ENCODE data around the gene TAF1C. TPM values are rescaled to one million over a fixed set of nuclear protein-coding genes. Genes with fewer than 3 reads are reported as not detected.

TAF1C gene
- total RNA-seq, 3 donors from 2014 or later: 35.0 to 49.7 (median 42.2) TPM

DNA sequence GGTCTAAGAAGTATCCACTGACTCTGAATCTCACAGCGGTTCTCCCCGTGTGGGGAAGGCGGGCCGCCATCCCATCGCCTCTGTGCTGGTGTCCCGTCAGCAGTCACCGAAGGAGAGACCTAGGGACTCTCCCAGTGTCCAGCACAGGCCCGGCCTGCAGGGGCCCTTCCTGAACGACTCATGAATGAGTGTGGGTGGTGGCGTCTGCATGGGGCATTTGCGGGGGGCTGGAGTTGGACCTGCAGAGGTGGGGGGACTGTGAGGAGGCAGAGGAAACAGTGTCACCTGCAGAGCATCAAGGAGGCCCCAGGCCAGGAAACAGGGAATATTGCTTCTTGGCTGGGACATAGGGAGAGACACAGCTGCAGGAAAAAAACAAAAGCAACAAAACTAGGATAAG is 42.6 kb upstream of the TAF1C start:
- no peaks in the 10 kb centered on the region for H3K36me3 ChIP-seq (ENCODE audit: low read depth)
- TF ChIP-seq, protein P1, sequence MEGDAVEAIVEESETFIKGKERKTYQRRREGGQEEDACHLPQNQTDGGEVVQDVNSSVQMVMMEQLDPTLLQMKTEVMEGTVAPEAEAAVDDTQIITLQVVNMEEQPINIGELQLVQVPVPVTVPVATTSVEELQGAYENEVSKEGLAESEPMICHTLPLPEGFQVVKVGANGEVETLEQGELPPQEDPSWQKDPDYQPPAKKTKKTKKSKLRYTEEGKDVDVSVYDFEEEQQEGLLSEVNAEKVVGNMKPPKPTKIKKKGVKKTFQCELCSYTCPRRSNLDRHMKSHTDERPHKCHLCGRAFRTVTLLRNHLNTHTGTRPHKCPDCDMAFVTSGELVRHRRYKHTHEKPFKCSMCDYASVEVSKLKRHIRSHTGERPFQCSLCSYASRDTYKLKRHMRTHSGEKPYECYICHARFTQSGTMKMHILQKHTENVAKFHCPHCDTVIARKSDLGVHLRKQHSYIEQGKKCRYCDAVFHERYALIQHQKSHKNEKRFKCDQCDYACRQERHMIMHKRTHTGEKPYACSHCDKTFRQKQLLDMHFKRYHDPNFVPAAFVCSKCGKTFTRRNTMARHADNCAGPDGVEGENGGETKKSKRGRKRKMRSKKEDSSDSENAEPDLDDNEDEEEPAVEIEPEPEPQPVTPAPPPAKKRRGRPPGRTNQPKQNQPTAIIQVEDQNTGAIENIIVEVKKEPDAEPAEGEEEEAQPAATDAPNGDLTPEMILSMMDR (IDR thresholded peaks at IDR 0.05): no peak
- no peak overlapping the region for H3K4me3 ChIP-seq
- no peak for ATAC-seq
- no peak for DNase-seq
- no peaks in the 10 kb centered on the region for H3K4me1 ChIP-seq (ENCODE audit: low read depth)
- intact Hi-C loops (cut with DNase I, micrococcal nuclease): no loop called here
- no peaks in the 10 kb centered on the region for H3K9me3 ChIP-seq

DNA sequence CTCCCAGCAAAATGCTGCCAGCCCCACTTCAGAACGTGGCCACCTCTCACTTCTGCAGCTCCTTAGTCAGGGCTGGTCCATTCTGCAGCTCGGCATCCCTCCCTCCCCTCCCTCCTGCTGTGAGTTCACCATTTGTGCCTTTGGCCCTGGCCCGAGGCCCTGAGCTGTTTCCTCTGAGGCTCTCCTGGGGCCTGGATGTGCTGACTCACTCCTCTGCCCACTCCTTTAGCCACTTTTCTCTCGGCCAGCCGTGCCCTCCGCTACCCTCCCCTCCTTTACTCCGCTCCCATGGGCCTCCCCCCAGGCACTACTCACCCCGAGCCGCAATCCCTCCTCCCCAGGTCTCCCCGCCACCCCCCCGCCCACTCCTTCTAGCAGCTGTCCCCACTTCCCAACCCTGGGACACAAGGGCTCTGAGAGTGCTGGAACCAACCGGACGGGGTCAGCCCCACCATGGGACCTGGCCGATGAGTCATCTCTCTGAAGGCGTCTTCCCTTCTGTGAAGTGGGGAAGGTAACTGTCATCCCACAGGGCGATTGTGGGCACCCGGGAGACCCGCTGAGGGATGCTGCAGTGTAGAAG is 41.5 kb upstream of the TAF1C start:
- ATAC-seq: peak; percentile 55
- no peaks in the 10 kb centered on the region for H3K9me3 ChIP-seq
- DNase-seq: peak; percentile 18 to 59 (median 35)
- no peaks in the 10 kb centered on the region for H3K36me3 ChIP-seq (ENCODE audit: low read depth)
- TF ChIP-seq, protein P1 (IDR thresholded peaks at IDR 0.05): no peak
- intact Hi-C loops (cut with DNase I, micrococcal nuclease): no loop called here
- no peak overlapping the region for H3K4me3 ChIP-seq
- no peaks in the 10 kb centered on the region for H3K4me1 ChIP-seq (ENCODE audit: low read depth)

DNA sequence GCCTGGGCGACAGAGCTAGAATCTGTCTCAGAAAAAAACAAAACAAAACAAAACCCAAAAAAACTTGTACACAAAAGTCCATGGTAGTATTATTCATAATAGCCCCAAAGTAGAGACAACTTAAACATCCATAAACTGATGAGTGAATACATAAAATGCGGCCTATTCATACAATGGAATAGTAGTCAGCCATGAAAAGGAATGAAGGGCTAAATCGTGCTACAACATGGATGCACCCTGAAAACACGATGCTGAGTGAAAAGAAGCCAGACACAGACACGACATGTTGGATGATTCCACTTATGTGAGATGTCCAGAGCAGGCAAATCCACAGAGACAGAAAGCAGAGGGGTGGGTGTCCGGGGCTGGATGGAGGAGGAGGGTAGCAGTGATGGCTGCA is 40.7 kb upstream of the TAF1C start:
- H3K4me1 ChIP-seq (ENCODE audit: low read depth): no peaks in the 10 kb centered on the region
- no peaks in the 10 kb centered on the region for H3K9me3 ChIP-seq
- intact Hi-C loops (cut with DNase I, micrococcal nuclease): no loop called here
- no peaks in the 10 kb centered on the region for H3K36me3 ChIP-seq (ENCODE audit: low read depth)
- DNase-seq (no peak), ATAC-seq (no peak)
- TF ChIP-seq, protein P1 (IDR thresholded peaks at IDR 0.05): no peak
- H3K4me3 ChIP-seq: no peak overlapping the region

DNA sequence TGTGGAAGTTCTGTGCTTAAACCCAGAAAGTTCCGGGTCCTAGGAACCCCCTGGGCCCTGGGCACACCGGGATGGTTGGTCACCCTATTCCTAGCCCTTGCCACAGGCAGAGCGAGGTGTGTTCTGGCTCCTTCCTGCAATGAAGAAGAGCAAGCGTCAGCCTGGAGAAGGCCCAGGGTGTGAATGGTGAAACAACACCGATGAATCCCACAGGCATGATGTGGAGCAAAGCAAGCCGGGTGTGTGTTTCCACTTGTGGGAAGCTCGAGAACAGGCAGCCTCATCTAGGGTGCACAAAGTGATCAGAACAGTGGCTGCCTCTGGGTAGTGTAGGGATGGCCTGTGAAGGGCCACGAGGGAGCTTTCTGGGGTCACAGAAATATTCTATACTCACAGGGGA is 39.2 kb upstream of the TAF1C start:
- H3K36me3 ChIP-seq (ENCODE audit: low read depth): no peaks in the 10 kb centered on the region
- no peaks in the 10 kb centered on the region for H3K4me1 ChIP-seq (ENCODE audit: low read depth)
- ATAC-seq: no peak
- TF ChIP-seq, protein P1 (IDR thresholded peaks at IDR 0.05): no peak
- H3K4me3 ChIP-seq: no peak overlapping the region
- no peak for DNase-seq
- intact Hi-C loops (cut with DNase I, micrococcal nuclease): no loop called here
- H3K9me3 ChIP-seq: no peaks in the 10 kb centered on the region

DNA sequence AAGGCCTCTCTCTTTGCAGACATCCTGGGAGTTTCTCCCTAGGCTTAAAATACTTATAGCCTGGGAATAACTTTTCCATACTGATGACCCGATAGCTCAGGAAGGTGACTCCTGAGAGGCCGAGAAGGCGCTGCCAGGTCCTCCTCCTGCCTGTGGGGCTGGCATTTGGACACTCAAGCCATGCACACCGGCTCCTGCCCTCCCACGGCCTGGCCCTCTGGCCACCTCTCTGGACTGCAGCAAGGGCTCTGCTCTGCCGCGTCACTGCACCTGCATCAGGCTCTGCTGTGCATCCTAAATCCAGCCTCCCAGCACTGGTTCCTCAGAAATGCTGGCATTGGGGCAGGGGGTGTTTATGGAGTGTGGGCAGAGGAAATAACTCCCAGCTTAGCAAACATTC is 38.7 kb upstream of the TAF1C start:
- H3K4me3 ChIP-seq: no peak overlapping the region
- no peaks in the 10 kb centered on the region for H3K36me3 ChIP-seq (ENCODE audit: low read depth)
- DNase-seq: no peak
- ATAC-seq: no peak
- TF ChIP-seq, protein P1 (IDR thresholded peaks at IDR 0.05): no peak
- intact Hi-C loops (cut with DNase I, micrococcal nuclease): no loop called here
- no peaks in the 10 kb centered on the region for H3K4me1 ChIP-seq (ENCODE audit: low read depth)
- no peaks in the 10 kb centered on the region for H3K9me3 ChIP-seq

DNA sequence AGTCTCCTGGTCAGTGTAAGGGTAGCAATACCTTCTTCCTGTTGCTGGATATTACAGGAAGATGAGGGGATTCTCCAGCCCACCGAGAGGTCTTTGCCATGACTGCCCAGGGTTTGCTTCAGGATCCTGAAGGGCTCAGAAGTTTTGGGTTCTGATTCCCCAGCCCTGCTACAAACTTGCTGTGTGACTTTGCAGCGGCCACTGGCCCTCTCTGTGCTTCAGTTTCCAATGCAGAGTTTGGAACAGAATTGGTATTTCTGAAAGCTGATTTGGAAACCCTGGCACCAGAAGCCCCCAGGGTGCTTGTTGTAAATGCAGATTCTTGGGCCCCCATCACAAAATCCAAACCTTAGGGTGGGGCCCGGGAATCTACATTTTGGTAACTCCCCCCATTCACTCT is 38.3 kb upstream of the TAF1C start:
- ATAC-seq (no peak), DNase-seq (no peak)
- no peaks in the 10 kb centered on the region for H3K9me3 ChIP-seq
- TF ChIP-seq, protein P1 (IDR thresholded peaks at IDR 0.05): no peak
- H3K4me1 ChIP-seq (ENCODE audit: low read depth): no peaks in the 10 kb centered on the region
- H3K36me3 ChIP-seq (ENCODE audit: low read depth): no peaks in the 10 kb centered on the region
- intact Hi-C loops (cut with DNase I, micrococcal nuclease): no loop called here
- no peak overlapping the region for H3K4me3 ChIP-seq
